K562 (cell line): ENCODE data around the gene CCNT1. TPM values are rescaled to one million over a fixed set of nuclear protein-coding genes. Genes with fewer than 3 reads are reported as not detected.

ENCODE experiments used
- CBFA2T2 ChIP-seq: fragments of 450-650 bp; conservative IDR thresholded peaks from 2 replicates; pipeline ENCODE4 v1.6.1; 2017; ENCODE audit warnings: mild to moderate bottlenecking
- ETV5 ChIP-seq: sonication (generic); formaldehyde crosslinking; IDR thresholded peaks from 2 replicates; pipeline ENCODE4 v1.4.0; 2020; ENCODE audit warnings: low read depth, mild to moderate bottlenecking, missing genetic modification reagents
- MEIS2 ChIP-seq: fragments of 450-650 bp; IDR thresholded peaks from 2 replicates; pipeline ENCODE4 v1.6.1; 2014; ENCODE audit warnings: mild to moderate bottlenecking; ENCODE audit not compliant: partially characterized antibody
- polyA plus RNA-seq, 8 experiments: library from polyadenylated mRNA; depleted of rRNA in 4 of 8; stranded (reverse) in 5 of 8; unstranded in 3 of 8; fragments of >200 nt; fragmentation: Nextera tagmentation in 2 of 8; fragmentation: Illumina TruSeq in 1 of 8; extraction: Ambion mirVana in 2 of 8; extraction: Trizol in 1 of 8; gene quantifications; 2 replicates each; pipeline versions ENCODE4 v1.2.1 to v1.2.3, GENCODE V29; 2011 to 2014; ENCODE audit warnings: inconsistent platforms in 1 of 8, missing spikeins in 1 of 8
- total RNA-seq, 7 experiments: library from RNA; depleted of rRNA in 6 of 7; stranded (reverse); fragments of >200 nt in 6 of 7; fragmentation: Illumina TruSeq in 2 of 7; extraction: Trizol in 2 of 7; gene quantifications; 2 replicates each; pipeline versions ENCODE4 v1.2.1 to v1.2.3, GENCODE V29; 2011 to 2021; ENCODE audit warnings: low replicate concordance in 1 of 7
- TF ChIP-seq, protein P1 (sequence below): fragments of 450-650 bp; IDR thresholded peaks from 2 replicates; pipeline ENCODE4 v1.6.1; 2018; ENCODE audit not compliant: partially characterized antibody
- TF ChIP-seq, protein P2 (sequence below), 2 experiments: IDR thresholded peaks in 1 of 2; conservative IDR thresholded peaks in 1 of 2; 2 replicates each; pipeline ENCODE4 v1.6.1; 2016; ENCODE audit warnings: low read depth in 2 of 2, mild to moderate bottlenecking in 1 of 2, missing compliant biosample characterization in 1 of 2, missing genetic modification characterization in 1 of 2, moderate library complexity in 1 of 2
- TF ChIP-seq, protein P3 (sequence below): fragments of 250-450 bp; sonication (Bioruptor Pico); IDR thresholded peaks from 2 replicates; pipeline ENCODE4 v1.9.0; 2021; ENCODE audit warnings: mild to moderate bottlenecking, inconsistent platforms

CCNT1 gene
- total and polyA plus RNA-seq, 9 of the 15 experiments (the other 6 are each of a cell fraction or from before 2014, with no cell fraction given) = 9.7 to 52.4 (median 33.4) TPM

DNA sequence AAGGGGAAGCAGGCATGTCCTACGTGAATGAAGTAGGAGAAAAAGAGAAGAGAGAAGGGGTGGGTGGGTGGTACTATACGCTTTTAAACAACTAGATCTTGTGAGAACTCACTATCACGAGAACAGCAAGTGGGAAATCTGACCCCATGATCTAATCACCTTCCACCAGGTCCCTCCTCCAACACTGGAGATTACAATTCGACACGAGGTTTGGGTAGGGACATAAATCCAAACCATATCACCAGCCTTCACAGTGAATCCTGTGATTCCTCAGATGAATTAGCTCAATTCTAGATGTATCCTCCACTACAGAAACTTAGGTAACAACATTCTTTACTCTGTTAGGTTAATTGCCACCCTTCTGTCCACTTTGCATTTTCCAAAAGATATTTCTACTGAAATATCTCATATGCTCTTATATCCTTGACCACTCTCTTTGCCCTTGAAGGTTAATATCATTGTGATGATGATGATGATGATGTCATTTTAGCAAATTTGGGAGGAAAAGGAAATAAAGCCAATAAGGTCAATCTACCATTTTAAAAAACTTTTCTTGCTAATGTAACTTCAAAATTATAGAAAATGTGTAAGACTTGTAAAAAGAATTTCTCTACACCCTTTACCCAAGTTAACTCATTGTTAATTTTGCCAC is 23.2 kb upstream of the CCNT1 start (continued):
- TF ChIP-seq, protein P1, sequence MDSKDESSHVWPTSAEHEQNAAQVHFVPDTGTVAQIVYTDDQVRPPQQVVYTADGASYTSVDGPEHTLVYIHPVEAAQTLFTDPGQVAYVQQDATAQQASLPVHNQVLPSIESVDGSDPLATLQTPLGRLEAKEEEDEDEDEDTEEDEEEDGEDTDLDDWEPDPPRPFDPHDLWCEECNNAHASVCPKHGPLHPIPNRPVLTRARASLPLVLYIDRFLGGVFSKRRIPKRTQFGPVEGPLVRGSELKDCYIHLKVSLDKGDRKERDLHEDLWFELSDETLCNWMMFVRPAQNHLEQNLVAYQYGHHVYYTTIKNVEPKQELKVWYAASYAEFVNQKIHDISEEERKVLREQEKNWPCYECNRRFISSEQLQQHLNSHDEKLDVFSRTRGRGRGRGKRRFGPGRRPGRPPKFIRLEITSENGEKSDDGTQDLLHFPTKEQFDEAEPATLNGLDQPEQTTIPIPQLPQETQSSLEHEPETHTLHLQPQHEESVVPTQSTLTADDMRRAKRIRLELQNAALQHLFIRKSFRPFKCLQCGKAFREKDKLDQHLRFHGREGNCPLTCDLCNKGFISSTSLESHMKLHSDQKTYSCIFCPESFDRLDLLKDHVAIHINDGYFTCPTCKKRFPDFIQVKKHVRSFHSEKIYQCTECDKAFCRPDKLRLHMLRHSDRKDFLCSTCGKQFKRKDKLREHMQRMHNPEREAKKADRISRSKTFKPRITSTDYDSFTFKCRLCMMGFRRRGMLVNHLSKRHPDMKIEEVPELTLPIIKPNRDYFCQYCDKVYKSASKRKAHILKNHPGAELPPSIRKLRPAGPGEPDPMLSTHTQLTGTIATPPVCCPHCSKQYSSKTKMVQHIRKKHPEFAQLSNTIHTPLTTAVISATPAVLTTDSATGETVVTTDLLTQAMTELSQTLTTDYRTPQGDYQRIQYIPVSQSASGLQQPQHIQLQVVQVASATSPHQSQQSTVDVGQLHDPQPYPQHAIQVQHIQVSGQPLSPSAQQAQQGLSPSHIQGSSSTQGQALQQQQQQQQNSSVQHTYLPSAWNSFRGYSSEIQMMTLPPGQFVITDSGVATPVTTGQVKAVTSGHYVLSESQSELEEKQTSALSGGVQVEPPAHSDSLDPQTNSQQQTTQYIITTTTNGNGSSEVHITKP = no peak
- TF ChIP-seq CBFA2T2 (0 out of 2 replicates have a peak, but pooled peaks have one; percentile 12), ETV5 (no peak), MEIS2 (peak; percentile 71)
- TF ChIP-seq, protein P2, sequence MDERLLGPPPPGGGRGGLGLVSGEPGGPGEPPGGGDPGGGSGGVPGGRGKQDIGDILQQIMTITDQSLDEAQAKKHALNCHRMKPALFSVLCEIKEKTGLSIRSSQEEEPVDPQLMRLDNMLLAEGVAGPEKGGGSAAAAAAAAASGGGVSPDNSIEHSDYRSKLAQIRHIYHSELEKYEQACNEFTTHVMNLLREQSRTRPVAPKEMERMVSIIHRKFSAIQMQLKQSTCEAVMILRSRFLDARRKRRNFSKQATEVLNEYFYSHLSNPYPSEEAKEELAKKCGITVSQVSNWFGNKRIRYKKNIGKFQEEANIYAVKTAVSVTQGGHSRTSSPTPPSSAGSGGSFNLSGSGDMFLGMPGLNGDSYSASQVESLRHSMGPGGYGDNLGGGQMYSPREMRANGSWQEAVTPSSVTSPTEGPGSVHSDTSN (CRISPR knock-in tag; IDR thresholded peaks at IDR 0.05; ENCODE audit: low read depth) = no peak
- TF ChIP-seq, protein P2 (tag; conservative IDR thresholded peaks at IDR 0.05; ENCODE audit: low read depth) = 0 out of 2 replicates have a peak, but pooled peaks have one; percentile 25
- TF ChIP-seq, protein P3, sequence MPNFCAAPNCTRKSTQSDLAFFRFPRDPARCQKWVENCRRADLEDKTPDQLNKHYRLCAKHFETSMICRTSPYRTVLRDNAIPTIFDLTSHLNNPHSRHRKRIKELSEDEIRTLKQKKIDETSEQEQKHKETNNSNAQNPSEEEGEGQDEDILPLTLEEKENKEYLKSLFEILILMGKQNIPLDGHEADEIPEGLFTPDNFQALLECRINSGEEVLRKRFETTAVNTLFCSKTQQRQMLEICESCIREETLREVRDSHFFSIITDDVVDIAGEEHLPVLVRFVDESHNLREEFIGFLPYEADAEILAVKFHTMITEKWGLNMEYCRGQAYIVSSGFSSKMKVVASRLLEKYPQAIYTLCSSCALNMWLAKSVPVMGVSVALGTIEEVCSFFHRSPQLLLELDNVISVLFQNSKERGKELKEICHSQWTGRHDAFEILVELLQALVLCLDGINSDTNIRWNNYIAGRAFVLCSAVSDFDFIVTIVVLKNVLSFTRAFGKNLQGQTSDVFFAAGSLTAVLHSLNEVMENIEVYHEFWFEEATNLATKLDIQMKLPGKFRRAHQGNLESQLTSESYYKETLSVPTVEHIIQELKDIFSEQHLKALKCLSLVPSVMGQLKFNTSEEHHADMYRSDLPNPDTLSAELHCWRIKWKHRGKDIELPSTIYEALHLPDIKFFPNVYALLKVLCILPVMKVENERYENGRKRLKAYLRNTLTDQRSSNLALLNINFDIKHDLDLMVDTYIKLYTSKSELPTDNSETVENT (CRISPR knock-in tag) = no peak
